GM21529 (cell line): Measurements from ENCODE around the gene CLRN3.

ENCODE experiments used
- ATAC-seq: cut with Tn5 transposase; IDR thresholded peaks from one replicate; pipeline ENCODE4 v1.9.1; 2021; ENCODE audit not compliant: unreplicated experiment

The CLRN3 gene, protein sequence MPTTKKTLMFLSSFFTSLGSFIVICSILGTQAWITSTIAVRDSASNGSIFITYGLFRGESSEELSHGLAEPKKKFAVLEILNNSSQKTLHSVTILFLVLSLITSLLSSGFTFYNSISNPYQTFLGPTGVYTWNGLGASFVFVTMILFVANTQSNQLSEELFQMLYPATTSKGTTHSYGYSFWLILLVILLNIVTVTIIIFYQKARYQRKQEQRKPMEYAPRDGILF

GRCh38 chr10:127892743-127893142, at the start of gene CLRN3:
TSS of gene CLRN3 (minus strand) at chr10:127892941. CDS start at chr10:127892784, 157 bp downstream.
- ATAC-seq = no peak

- ATAC-seq = no peak
Observed at GRCh38 chr10:127940866-127941640, 48.3 kb upstream of the CLRN3 start.

- ATAC-seq = no peak
Observed at GRCh38 chr10:127939786-127940330, 47.1 kb upstream of the CLRN3 start.

DNA sequence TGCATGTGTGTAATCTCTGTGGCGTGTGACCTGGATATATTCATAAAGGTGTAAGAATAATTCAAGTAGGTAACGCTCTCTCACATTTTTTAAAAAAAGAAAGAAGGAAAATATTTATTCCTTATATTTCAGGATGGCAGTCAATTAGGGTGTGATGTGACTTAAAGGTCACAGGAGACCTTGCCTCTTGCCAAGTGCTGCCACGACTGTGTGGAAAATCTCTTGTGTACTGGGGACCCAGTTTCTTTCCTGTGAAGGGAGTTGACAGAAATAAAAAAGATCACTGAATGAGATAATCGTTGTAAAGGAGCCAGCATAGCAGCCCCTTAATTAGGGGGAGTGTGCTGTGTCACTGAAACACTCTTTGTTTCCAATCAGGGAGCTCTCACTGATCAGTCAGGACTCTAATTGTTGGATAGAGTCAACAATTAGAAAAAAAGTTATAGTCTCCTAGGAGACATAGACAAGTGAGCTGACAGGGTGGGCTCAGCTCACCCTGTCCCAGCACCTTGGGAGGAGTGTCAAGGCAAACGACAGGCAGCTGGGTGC, 45.2 kb upstream of the CLRN3 start:
- no peak for ATAC-seq

DNA sequence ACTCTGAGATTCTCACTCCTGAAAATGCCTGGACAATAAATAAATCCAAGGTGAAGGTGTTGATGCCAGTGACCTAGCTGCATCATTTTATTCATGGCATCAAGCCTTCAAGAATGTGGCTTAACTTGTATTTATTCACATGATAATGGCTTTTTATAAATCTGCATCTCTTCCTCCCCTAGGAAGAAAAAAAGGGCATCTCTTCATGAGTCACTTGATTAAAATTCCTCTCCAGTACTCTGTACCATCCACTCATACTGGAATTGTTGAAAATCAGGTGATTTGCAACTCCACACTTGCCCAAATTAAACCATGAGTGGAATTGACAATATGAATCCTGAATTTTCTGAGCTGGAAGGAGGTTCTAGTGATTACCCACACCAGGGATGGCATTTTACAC, 44.3 kb upstream of the CLRN3 start:
- ATAC-seq = no peak

DNA sequence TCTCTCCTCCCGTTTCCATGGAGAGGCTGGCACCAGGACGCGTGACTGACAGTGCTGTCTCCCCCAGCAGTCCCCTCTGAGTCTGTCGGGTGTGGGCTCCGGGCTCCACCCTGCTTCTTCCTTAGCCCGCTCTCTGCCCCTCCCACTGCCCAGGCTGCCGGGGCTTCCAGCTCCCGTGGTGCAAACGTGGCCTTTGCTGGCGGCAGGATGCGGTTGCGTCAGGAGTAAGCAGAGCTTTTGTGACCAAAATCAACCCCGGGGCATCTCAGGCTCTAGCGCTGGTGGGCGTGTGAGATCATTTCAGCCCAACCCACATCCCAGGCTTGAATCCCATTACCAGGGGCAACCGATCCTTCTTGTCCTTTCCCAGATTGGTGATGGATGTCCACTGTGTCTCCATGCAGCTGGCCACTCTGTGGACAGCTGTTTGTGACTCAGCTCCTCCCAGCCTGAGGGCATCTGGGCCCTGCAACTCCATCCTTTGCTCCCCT, 42.4 kb upstream of the CLRN3 start:
- no peak for ATAC-seq

DNA sequence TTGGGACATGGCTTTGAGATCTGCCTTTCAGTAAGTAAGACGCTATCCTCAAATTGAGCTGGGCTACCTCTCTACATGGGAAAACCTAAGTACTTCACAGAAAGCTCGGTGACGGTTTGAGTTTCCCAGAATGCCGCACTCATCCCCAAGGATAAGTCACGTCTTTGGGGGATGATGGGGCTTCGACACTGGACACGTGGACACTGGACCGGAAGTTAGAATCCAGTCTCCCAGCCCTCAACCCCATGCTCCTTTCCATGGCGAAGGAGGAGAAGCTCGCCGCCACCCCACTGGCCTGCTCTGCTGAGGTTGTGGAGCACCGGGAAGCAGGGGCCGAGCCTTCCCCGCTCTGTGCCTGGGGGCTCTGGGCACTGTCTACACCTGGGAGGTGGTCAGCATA, 41.6 kb upstream of the CLRN3 start:
- ATAC-seq = no peak

DNA sequence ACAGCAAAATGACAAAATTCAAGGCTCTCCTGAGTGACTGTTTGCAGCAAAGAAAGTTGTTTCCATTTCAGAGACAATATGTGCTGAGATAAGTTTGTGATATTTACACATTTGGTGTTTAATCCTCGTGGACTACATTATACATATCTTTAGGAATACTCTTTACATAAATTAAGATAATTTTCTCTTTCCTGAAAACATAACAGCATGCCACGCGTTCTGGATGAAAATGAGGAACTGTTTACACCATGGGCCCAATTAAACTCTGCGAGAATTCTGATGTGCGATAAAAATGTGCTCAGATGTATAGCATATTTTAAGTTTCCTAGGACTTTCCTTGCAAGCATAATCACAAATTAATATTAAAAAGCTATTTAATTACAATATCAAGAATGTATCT, 40.5 kb upstream of the CLRN3 start:
- no peak for ATAC-seq

DNA sequence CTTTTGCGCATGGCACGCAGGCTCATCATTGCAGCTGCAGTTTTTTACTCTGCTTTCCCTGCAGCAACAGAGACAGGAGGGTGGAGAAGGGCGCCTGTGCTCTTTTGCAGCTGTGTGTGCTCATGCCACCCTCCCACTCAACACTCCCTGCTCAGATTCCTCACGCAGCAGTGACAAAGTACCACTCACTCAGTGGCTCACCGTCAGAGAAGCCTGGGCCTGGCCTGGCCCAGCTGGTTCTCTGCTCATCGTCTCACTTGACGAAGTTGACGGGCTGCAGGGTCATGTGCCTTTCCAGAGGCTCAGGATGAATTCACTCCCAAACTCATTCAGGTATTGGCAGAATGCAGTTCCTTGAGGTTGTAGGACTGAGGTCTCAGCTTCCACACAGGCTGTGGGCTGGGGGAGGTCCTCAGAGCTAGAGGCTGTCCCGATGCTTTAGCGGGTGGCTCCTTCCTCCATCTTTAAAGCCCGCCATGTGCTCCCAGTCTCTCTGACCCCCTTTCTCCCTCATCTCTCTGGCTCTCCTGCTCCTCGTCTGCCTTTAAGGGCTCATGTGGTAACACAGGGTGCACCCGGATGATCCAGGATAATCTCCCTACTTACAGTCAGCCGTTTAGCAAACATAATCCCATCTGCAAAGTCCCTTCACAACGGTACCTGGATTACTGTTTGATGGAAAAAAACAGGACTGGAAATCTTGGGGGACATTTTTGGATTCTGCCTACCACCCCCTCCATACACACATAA, 40.0 kb upstream of the CLRN3 start:
- ATAC-seq = no peak

DNA sequence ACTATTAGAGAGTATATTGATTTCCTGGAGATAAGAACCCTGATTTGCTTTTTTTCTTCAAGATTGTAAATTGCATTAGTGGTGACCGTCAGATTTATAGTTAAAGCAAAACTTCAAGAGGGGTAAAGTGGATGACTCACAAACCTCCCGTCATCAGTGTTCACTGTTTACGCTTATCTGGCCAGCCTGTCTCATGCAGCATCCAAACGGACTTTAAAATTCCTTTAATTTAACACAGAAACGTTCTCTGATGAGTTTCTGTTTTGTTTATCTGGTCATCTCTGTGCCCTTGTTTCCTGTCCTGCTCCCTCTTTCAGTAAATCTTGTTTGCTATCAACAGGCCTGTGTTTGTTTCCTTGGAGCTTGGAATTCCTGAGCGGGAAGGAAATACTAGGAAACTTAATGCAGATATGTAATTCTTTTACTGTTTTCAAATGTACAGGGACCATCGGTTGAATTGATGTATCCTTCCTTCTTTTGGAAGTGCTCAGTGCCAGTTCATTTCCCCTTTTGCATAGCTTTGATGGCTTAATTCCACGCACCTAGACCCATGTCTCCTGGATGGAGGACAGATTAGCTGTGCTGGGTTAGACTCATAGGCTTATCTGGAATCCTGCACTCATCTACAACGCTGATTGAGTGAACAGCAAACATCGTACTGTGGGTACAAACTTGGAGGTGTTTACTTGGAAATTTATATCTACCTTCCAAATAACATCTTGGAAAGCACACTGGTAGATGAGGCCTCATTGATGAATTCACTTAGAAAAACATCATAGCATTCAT, 35.5 kb upstream of the CLRN3 start:
- no peak for ATAC-seq

- ATAC-seq = no peak
Observed at GRCh38 chr10:127926455-127926854, 33.7 kb upstream of the CLRN3 start.

- ATAC-seq = no peak
Observed at GRCh38 chr10:127925471-127926207, 32.9 kb upstream of the CLRN3 start.

DNA sequence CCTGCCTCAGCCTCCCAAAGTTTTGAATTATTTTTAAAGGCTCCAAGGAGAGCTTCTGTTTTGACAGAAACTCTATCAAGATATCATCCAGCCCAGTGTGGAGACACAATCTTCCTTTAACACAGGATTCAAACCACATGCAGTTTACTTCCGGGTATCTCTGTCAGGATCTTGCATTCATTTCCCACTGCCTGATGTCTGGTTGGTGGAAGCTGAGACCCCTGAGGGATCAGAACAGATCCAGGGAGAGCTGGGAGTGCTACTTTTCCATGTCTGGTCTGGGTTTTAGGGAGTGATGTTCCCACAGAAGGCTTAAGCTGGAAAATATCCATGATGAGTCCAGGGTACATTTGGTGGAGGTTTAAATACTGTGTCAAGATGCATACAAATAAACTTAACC, 30.9 kb upstream of the CLRN3 start:
- no peak for ATAC-seq

DNA sequence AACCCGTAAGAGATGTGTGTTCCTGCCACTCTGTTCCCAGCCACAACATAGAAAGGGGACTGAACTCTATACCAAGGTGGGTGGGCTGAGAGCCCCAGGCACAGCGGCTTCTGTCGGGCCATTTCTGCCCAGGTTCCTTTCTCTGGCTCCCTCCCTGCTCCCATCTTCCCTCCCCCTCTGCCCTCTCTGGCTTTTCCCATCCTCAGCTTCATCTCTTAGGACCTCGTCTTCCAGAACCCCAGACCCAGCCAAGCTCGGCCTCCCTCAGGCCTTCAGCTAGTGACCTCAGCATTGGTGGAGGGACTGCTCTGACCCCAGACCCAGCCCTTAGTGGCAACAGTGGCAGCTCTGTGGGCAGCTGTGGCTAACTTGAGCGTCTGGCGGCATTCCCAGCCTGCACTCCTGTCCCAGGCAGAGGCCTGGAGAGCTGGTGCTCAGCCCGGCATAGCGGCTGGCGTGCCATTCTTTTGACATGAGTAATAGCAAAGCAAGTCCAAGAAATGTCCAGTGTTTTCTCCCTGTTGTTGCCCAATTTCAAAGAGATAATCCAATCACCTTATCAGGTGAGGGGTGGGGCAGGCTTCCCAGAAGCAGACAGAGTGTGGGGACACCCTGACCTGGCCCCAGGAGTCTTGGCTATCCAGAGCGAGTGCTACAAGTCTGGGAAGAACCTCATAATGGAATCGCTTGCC, 30.1 kb upstream of the CLRN3 start:
- ATAC-seq = no peak

DNA sequence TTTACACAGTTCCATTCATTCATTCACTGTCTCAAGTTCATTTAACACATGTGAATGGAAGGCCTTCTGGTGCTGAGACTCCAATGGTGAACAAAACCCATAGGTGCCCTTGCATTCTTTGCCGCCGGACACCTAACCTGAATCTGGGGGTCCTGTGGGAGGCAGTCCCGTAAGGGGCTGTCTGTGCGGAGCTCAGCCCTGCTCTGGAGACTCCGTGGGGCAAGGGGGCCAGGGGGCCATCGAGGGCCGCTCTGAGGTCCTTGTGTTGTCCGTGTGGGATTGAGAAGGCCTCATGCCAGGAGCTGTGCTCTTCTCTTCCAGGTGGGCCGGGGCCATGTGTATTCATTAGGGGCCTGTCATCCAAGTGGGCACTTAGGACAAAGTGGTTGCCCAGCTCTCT, 29.5 kb upstream of the CLRN3 start:
- ATAC-seq = no peak

GRCh38 chr10:127921753-127922145, 29.0 kb upstream of the CLRN3 start:
- ATAC-seq = no peak

DNA sequence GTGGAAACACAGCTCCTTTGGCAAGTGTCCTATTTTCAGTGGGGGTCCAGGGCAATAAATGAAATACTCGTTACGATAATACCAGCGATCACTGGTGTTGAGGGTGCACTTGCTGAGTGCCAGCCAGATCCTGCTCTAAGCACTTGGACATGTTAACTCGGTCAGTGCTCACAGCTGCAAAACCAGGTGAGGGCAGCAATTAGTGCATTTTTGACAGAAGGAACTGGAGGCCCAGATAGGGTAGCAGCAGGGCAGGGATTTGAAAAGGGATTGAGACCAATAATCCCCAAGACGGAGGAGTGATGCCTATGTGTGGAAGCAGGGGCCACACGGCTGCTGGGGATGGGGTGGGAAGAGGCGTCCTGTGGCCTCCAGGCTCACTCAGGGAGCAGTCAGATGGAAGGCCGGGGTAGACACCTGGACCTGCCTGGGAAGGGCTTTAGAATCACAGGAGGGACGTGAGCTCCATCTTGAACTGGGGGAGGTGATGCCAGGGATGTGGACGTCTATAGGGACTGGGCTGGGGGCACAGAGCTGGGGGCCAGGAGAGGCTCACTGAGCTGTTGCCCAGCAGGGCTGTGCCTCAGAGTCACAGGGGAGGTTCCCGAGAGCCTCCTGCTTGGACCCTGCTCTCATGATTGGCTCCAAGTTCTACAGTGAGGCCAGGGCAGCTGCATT, 28.5 kb upstream of the CLRN3 start:
- no peak for ATAC-seq

- no peak for ATAC-seq
Observed at GRCh38 chr10:127920306-127921074, 27.7 kb upstream of the CLRN3 start.
